Dermis blood vessel endothelial cell (primary cell): ENCODE results near the gene ERFE. TPM values are rescaled to one million over a fixed set of nuclear protein-coding genes. Genes with fewer than 3 reads are reported as not detected.

Experiments used
- DNase-seq: peaks from one replicate; pipeline ENCODE4 v3.0.0; 2010
- total RNA-seq: library from RNA; depleted of rRNA; stranded (reverse); fragments of >200 nt; gene quantifications from 2 replicates; pipeline ENCODE4 v1.2.3, GENCODE V29; 2014

Gene ERFE
- total RNA-seq, 1 donor from 2014 or later, result 0.34 TPM

GRCh38 chr2:238157506-238158017, 1.2 kb upstream of the ERFE start:
- DNase-seq, result no peak

GRCh38 chr2:238158018-238158508, 707 bp upstream of the ERFE start:
- DNase-seq, result no peak

- no peak for DNase-seq
These were observed 335 bp downstream of the ERFE start for GRCh38 chr2:238159071-238159539.

GRCh38 chr2:238159661-238160205, 963 bp downstream of the ERFE start:
- DNase-seq, result no peak

GRCh38 chr2:238160206-238161129, 1.7 kb downstream of the ERFE start:
- DNase-seq, result peak; percentile 22

GRCh38 chr2:238161291-238162051, 2.7 kb downstream of the ERFE start:
- DNase-seq, result no peak

- DNase-seq, result no peak
These were observed 3.6 kb downstream of the ERFE start for GRCh38 chr2:238162251-238162845.

- no peak for DNase-seq
These were observed 4.2 kb downstream of the ERFE start for GRCh38 chr2:238162846-238163441.

GRCh38 chr2:238163481-238164198, 4.9 kb downstream of the ERFE start:
- DNase-seq, result no peak

GRCh38 chr2:238164906-238165287, 6.1 kb downstream of the ERFE start:
- DNase-seq, result no peak

- no peak for DNase-seq
These were observed 6.6 kb downstream of the ERFE start for GRCh38 chr2:238165288-238165921.

- no peak for DNase-seq
These were observed 7.9 kb downstream of the ERFE start for GRCh38 chr2:238166391-238167343.

- DNase-seq, result no peak
These were observed 8.6 kb downstream of the ERFE start for GRCh38 chr2:238167344-238167715.

GRCh38 chr2:238167761-238168160, 9.0 kb downstream of the ERFE start:
- DNase-seq, result no peak

- no peak for DNase-seq
These were observed 9.7 kb downstream of the ERFE start for GRCh38 chr2:238168196-238169047.

GRCh38 chr2:238169048-238169707, 10.4 kb downstream of the ERFE start:
- peak; percentile 67 for DNase-seq

- DNase-seq, result peak; percentile 89
These were observed 11.0 kb downstream of the ERFE start for GRCh38 chr2:238169708-238170251.
